Bronchial epithelial cell (primary cell): ENCODE data around the gene SLC38A3. TPM values are rescaled to one million over a fixed set of nuclear protein-coding genes. Genes with fewer than 3 reads are reported as not detected.

ENCODE experiments used
- DNase-seq: peaks from one replicate; pipeline ENCODE4 v3.0.0-alpha.2; 2010; ENCODE audit warnings: low read depth
- FAIRE-seq: peaks from 2 replicates; lab custom pipeline; 2011; peaks lifted over from hg19 to GRCh38; lab: Jason Lieb, UNC
- H3K27me3 ChIP-seq: 2 replicates; pipeline ENCODE4 v1.5.1; 2011; ENCODE audit warnings: low read length; ENCODE audit not compliant: control insufficient read depth, insufficient read depth
- H3K36me3 ChIP-seq: 2 replicates; pipeline ENCODE4 v1.5.1; 2011; ENCODE audit warnings: low read length; ENCODE audit not compliant: control insufficient read depth, insufficient read depth
- H3K4me3 ChIP-seq: 2 replicates; pipeline ENCODE4 v1.5.1; 2011; ENCODE audit warnings: mild to moderate bottlenecking, low read depth, low read length, control low read depth
- CTCF ChIP-seq: IDR thresholded peaks from 2 replicates; pipeline ENCODE4 v1.5.1; 2011; ENCODE audit warnings: mild to moderate bottlenecking, moderate library complexity, low read length, control low read depth, inconsistent platforms; ENCODE audit not compliant: insufficient read depth, severe bottlenecking
- total RNA-seq: library from RNA; depleted of rRNA; stranded (reverse); fragments of >200 nt; gene quantifications from 2 replicates; pipeline ENCODE4 v1.2.1, GENCODE V29; 2014

The SLC38A3 gene
- total RNA-seq, 1 donor from 2014 or later: not detected

DNA sequence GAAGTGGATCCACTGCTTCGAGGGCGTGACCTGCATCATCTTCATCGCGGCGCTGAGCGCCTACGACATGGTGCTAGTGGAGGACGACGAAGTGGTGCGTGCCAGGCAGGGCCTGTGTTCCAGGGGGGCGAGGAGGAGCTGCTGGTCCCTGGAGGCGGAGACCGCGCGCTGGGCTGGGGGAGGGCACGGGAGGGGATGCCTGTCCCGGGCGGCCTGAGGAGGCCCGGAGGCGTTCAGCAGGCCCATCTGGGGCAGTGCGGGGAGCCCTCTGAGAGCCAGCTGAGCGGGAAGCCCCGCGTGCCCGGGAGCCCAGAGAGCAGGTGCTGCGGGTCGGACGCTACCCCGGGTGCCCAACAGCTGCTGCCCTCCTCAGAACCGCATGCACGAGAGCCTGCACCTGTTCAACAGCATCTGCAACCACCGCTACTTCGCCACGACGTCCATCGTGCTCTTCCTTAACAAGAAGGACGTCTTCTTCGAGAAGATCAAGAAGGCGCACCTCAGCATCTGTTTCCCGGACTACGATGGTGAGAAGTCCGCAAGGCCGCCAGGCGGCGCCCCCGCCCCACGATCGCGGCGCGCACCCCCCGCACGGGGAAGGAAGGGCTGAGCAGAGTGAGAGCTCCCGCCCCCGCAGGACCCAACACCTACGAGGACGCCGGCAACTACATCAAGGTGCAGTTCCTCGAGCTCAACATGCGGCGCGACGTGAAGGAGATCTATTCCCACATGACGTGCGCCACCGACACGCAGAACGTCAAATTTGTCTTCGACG is 10.8 kb upstream of the SLC38A3 start:
- H3K27me3 ChIP-seq: peaks cover 18% of the 10 kb centered on the region
- peak; percentile 89 for TF ChIP-seq CTCF
- no peaks in the 10 kb centered on the region for H3K36me3 ChIP-seq
- DNase-seq (peak; percentile 46), FAIRE-seq (no peak)
- no peak overlapping the region for H3K4me3 ChIP-seq

DNA sequence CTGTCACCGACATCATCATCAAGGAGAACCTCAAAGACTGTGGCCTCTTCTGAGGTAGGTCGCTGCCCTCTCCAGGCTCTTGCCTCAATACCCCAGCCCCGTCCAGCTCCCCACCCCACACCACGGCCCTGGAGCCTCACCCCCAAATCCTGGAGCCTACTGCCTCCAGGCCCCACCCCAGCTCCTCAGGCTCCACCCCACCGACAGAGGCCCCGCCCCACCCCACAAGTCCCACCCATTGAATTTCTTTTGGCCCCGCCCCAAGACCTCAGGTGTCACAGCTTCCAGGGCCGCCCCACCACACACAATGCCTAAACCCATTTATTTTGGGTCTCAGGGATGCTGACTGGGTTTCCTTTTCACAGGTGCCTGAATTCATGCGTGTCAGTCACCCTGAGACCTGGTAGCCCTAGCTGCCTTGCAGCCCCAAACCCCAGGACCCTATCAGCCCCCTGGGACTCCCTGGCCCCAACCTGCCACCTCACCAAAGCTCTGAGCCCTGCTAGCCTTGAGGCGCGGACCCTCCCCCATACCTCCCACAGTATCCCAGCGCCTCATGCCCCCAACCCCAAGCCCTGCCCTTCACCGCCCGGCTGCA is 10.1 kb upstream of the SLC38A3 start:
- no peak overlapping the region for H3K4me3 ChIP-seq
- H3K27me3 ChIP-seq: peaks cover 18% of the 10 kb centered on the region
- no peak for TF ChIP-seq CTCF
- no peak for FAIRE-seq
- DNase-seq: peak; percentile 14
- no peaks in the 10 kb centered on the region for H3K36me3 ChIP-seq

GRCh38 chr3:50195501-50196252 is 9.4 kb upstream of the SLC38A3 start:
- Histone ChIP-seq H3K4me3 (no peak overlapping the region), H3K27me3 (peaks cover 18% of the 10 kb centered on the region), H3K36me3 (no peaks in the 10 kb centered on the region)
- DNase-seq: no peak
- FAIRE-seq: peak; percentile 18
- TF ChIP-seq CTCF: no peak

DNA sequence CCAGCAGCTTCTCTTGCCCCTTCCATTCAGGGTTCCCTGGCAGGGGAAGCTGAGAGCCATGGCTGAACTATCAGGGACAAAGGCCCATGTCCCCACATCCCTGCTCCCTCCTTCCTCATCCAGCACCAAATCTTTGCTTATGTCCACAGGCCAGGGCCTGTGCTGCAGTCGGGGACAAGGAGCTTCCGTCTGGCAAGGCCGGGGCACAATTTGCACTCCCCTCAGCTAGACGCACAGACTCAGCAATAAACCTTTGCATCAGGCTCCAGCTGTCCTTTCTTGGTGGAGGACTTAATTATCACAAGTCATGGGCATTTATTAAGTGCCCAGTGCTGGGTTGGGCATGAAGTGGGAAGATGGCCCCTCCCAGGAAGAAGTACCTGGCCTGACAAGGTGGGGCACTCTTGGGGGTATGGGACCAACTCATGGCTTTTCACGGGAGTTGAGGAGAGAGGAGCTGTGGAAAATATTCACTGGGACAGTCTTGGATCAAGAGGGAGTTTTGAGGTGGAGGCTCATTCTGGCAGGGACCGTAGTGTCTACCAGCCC is 8.7 kb upstream of the SLC38A3 start:
- DNase-seq: no peak
- no peak overlapping the region for H3K4me3 ChIP-seq
- FAIRE-seq: no peak

More for the DNA sequence above, 8.7 kb upstream of the SLC38A3 start:
- Histone ChIP-seq H3K27me3 (peaks cover 18% of the 10 kb centered on the region), H3K36me3 (no peaks in the 10 kb centered on the region)
- TF ChIP-seq CTCF: no peak
